Stimulated activated CD8-positive, alpha-beta memory T cell treated with anti-CD3 and anti-CD28 coated beads, Interleukin-12 subunit alpha, Interleukin-12 subunit beta, amount 100 ng/mL, for 1 hour (primary cell): Measurements from ENCODE around the gene CST8.

Source experiments
- DNase-seq: peaks from one replicate; pipeline ENCODE4 v3.0.0-alpha.2; 2020; ENCODE audit warnings: low read depth

CST8 gene

GRCh38 chr20:23476015-23476754 is 14.7 kb upstream of the CST8 start:
- DNase-seq, result no peak

GRCh38 chr20:23477223-23477622 is 13.7 kb upstream of the CST8 start:
- DNase-seq, result no peak

GRCh38 chr20:23479043-23479442 is 11.9 kb upstream of the CST8 start:
- no peak for DNase-seq

- DNase-seq, result no peak
Measured at GRCh38 chr20:23482138-23482537, 8.8 kb upstream of the CST8 start.

GRCh38 chr20:23484081-23484480 is 6.8 kb upstream of the CST8 start:
- no peak for DNase-seq

GRCh38 chr20:23488470-23488869 is 2.4 kb upstream of the CST8 start:
- no peak for DNase-seq

- no peak for DNase-seq
Measured at GRCh38 chr20:23488996-23489395, 1.9 kb upstream of the CST8 start.

GRCh38 chr20:23492292-23492691 is 1.4 kb downstream of the CST8 start:
- DNase-seq, result no peak

- DNase-seq, result no peak
Measured at GRCh38 chr20:23493172-23493772, 2.4 kb downstream of the CST8 start.

GRCh38 chr20:23497536-23497935 is 6.6 kb downstream of the CST8 start:
- no peak for DNase-seq

- DNase-seq, result no peak
Measured at GRCh38 chr20:23501926-23502325, 11.0 kb downstream of the CST8 start.

GRCh38 chr20:23503649-23504048 is 12.7 kb downstream of the CST8 start:
- DNase-seq, result no peak

- DNase-seq, result no peak
Measured at GRCh38 chr20:23507346-23507745, 16.4 kb downstream of the CST8 start.

- no peak for DNase-seq
Measured at GRCh38 chr20:23508449-23509229, 17.7 kb downstream of the CST8 start.

- DNase-seq, result no peak
Measured at GRCh38 chr20:23509247-23509913, 18.5 kb downstream of the CST8 start.

GRCh38 chr20:23510000-23510590 is 19.2 kb downstream of the CST8 start:
- no peak for DNase-seq

- no peak for DNase-seq
Measured at GRCh38 chr20:23513164-23513563, 22.2 kb downstream of the CST8 start.

GRCh38 chr20:23514848-23515247 is 23.9 kb downstream of the CST8 start:
- DNase-seq, result no peak

GRCh38 chr20:23515250-23515939 is 24.5 kb downstream of the CST8 start:
- DNase-seq, result no peak

- DNase-seq, result no peak
Measured at GRCh38 chr20:23517719-23518118, 26.8 kb downstream of the CST8 start.

GRCh38 chr20:23519556-23519955 is 28.6 kb downstream of the CST8 start:
- DNase-seq, result no peak

- DNase-seq, result no peak
Measured at GRCh38 chr20:23520185-23520584, 29.3 kb downstream of the CST8 start.
